Hepatocyte (in vitro differentiated cells): ENCODE data around the gene TIMD4. TPM values are rescaled to one million over a fixed set of nuclear protein-coding genes. Genes with fewer than 3 reads are reported as not detected.

ENCODE experiments used
- DNase-seq: peaks from one replicate; pipeline ENCODE4 v3.0.0-alpha.2; 2016; ENCODE audit warnings: low spot score
- H2AFZ ChIP-seq: fragments of 200-600 bp; sonication (generic); 2 replicates; pipeline ENCODE4 v1.6.0; 2016; ENCODE audit warnings: antibody characterized with exemption, mild to moderate bottlenecking
- H3K27ac ChIP-seq: fragments of 200-600 bp; sonication (generic); 2 replicates; pipeline ENCODE4 v1.5.1; 2016; ENCODE audit warnings: mild to moderate bottlenecking
- H3K27me3 ChIP-seq: fragments of 200-600 bp; sonication (generic); 2 replicates; pipeline ENCODE4 v1.6.1; 2016
- H3K36me3 ChIP-seq: fragments of 200-600 bp; sonication (generic); replicated peaks from 2 replicates; pipeline ENCODE4 v1.5.1; 2016; ENCODE audit warnings: low read depth; ENCODE audit not compliant: insufficient read depth
- H3K4me1 ChIP-seq: fragments of 200-600 bp; sonication (generic); 2 replicates; pipeline ENCODE4 v1.5.1; 2016; ENCODE audit warnings: mild to moderate bottlenecking, moderate library complexity; ENCODE audit not compliant: insufficient read depth
- H3K4me2 ChIP-seq: fragments of 200-600 bp; sonication (generic); 2 replicates; pipeline ENCODE4 v1.6.0; 2016
- H3K4me3 ChIP-seq: fragments of 200-600 bp; sonication (generic); 2 replicates; pipeline ENCODE4 v1.5.1; 2016; ENCODE audit warnings: mild to moderate bottlenecking
- H3K79me2 ChIP-seq: fragments of 200-600 bp; sonication (generic); 2 replicates; pipeline ENCODE4 v1.6.0; 2017; ENCODE audit warnings: mild to moderate bottlenecking
- H3K9me2 ChIP-seq: fragments of 200-600 bp; sonication (generic); replicated peaks from 2 replicates; pipeline ENCODE4 v1.6.0; 2017; ENCODE audit warnings: mild to moderate bottlenecking; ENCODE audit not compliant: insufficient read depth
- H3K9me3 ChIP-seq: fragments of 200-600 bp; sonication (generic); 2 replicates; pipeline ENCODE4 v1.5.1; 2016; ENCODE audit warnings: low read depth, mild to moderate bottlenecking
- H4K20me1 ChIP-seq: fragments of 200-600 bp; sonication (generic); 2 replicates; pipeline ENCODE4 v1.6.0; 2016; ENCODE audit warnings: mild to moderate bottlenecking; ENCODE audit not compliant: insufficient read depth, poor library complexity, severe bottlenecking
- CTCF ChIP-seq: fragments of 200-600 bp; sonication (generic); IDR thresholded peaks from 2 replicates; pipeline ENCODE4 v1.5.1; 2016; ENCODE audit warnings: antibody characterized with exemption, mild to moderate bottlenecking; ENCODE audit not compliant: poor library complexity
- EZH2 ChIP-seq: fragments of 200-600 bp; sonication (generic); IDR thresholded peaks from 2 replicates; pipeline ENCODE4 v1.6.1; 2016; ENCODE audit warnings: antibody characterized with exemption, mild to moderate bottlenecking, borderline replicate concordance
- EZH2phosphoT487 ChIP-seq: fragments of 200-600 bp; sonication (generic); IDR thresholded peaks from one replicate; pipeline ENCODE4 v1.6.1; 2018; ENCODE audit warnings: antibody characterized with exemption, mild to moderate bottlenecking, low read depth, moderate library complexity; ENCODE audit not compliant: unreplicated experiment, severe bottlenecking
- WGBS: methylation state at CpG from one replicate; pipeline ENCODE4 v1.1.6; 2016; ENCODE audit warnings: low lambda C conversion rate; ENCODE audit errors: missing lambda C conversion rate; 5-methylcytosine and 5-hydroxymethylcytosine counted together
- polyA plus RNA-seq: library from polyadenylated mRNA; unstranded; fragments of >200 nt; fragmentation: Nextera tagmentation; extraction: Ambion mirVana; gene quantifications from 2 replicates; pipeline ENCODE4 v1.2.1, GENCODE V29; 2016
- total RNA-seq: library from RNA; depleted of rRNA; stranded (reverse); fragments of >200 nt; gene quantifications from 2 replicates; pipeline ENCODE4 v1.2.3, GENCODE V29; 2014

Gene TIMD4
- total and polyA plus RNA-seq, 2 experiments from 2014 or later: 0.42 to 1.1 TPM

DNA sequence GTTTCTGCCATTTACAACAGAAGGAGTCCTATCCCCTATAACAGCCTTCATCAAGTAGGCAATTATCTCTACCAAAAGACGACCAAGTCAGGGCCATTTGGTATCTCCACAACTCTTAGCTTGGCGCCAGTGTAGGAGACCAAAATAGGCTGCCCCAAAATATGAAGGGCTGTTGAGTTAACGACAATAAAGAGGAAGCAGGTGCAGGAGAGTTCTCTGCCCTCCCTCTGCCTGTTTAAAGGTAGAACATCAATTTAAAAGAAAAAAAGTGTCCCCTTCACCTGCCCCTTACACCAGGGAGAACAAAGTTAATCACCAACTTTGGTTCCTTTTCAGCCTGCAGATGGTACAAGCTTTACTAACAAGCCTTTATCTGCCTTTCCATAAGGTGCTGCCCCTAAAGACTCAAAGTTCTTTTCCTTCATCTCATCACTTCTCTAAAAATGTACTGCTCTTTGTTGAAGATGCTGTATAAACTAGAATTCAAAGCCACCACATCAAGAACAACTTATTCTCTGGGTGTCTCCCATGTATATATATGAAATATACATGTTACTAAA, 79.6 kb downstream of the TIMD4 start:
- H4K20me1 ChIP-seq: no peaks in the 10 kb centered on the region
- no peak overlapping the region for H3K4me3 ChIP-seq
- no peak for DNase-seq
- no peaks in the 10 kb centered on the region for H3K27me3 ChIP-seq
- H3K9me2 ChIP-seq: no peaks in the 10 kb centered on the region
- H2AFZ ChIP-seq: no peak overlapping the region
- TF ChIP-seq CTCF: no peak
- TF ChIP-seq EZH2phosphoT487: no peak
- no peak for TF ChIP-seq EZH2
- no peaks in the 10 kb centered on the region for H3K36me3 ChIP-seq
- H3K4me2 ChIP-seq: no peak overlapping the region
- H3K79me2 ChIP-seq: no peaks in the 10 kb centered on the region
- H3K27ac ChIP-seq: no peak overlapping the region
- H3K9me3 ChIP-seq: no peaks in the 10 kb centered on the region
- WGBS: 87% methylated on average over 3 of the region's 3 CpGs
- H3K4me1 ChIP-seq: no peaks in the 10 kb centered on the region

GRCh38 chr5:156879665-156880285, 83.3 kb downstream of the TIMD4 start:
- no peak for DNase-seq
- Histone ChIP-seq H3K36me3 (no peaks in the 10 kb centered on the region), H3K4me2 (no peak overlapping the region), H3K79me2 (no peaks in the 10 kb centered on the region), H3K9me3 (no peaks in the 10 kb centered on the region), H4K20me1 (no peaks in the 10 kb centered on the region), H3K4me1 (no peaks in the 10 kb centered on the region), H3K4me3 (no peak overlapping the region), H3K9me2 (no peaks in the 10 kb centered on the region), H3K27me3 (no peaks in the 10 kb centered on the region), H2AFZ (no peak overlapping the region), H3K27ac (no peak overlapping the region)
- TF ChIP-seq EZH2phosphoT487 (no peak), CTCF (no peak), EZH2 (no peak)
- 81% methylated on average over 3 of the region's 3 CpGs for WGBS

GRCh38 chr5:156871212-156871611, 91.8 kb downstream of the TIMD4 start:
- H3K4me1 ChIP-seq: no peaks in the 10 kb centered on the region
- no peak overlapping the region for H2AFZ ChIP-seq
- H3K9me2 ChIP-seq: no peaks in the 10 kb centered on the region
- H4K20me1 ChIP-seq: no peaks in the 10 kb centered on the region
- H3K79me2 ChIP-seq: no peaks in the 10 kb centered on the region
- whole genome bisulfite sequencing: 91% methylated on average over 1 of the region's 1 CpG
- H3K9me3 ChIP-seq: no peaks in the 10 kb centered on the region
- no peaks in the 10 kb centered on the region for H3K27me3 ChIP-seq
- TF ChIP-seq EZH2phosphoT487 (no peak), EZH2 (no peak), CTCF (no peak)
- DNase-seq: no peak
- H3K36me3 ChIP-seq: no peaks in the 10 kb centered on the region
- H3K4me3 ChIP-seq: no peak overlapping the region
- H3K27ac ChIP-seq: no peak overlapping the region
- no peak overlapping the region for H3K4me2 ChIP-seq
